Right lung (tissue), 5 donors: ENCODE results near the gene LRFN3. TPM values are rescaled to one million over a fixed set of nuclear protein-coding genes. Genes with fewer than 3 reads are reported as not detected.

Experiments
- polyA plus RNA-seq, 5 donors: library from polyadenylated mRNA; unstranded; fragments of 120-200 nt; gene quantifications; one replicate each; pipeline versions ENCODE4 v1.2.1 to v1.2.3, GENCODE V29; 2013; ENCODE audit warnings: inconsistent platforms in 1 of 5, low replicate concordance in 1 of 5; ENCODE audit not compliant: insufficient read length in 5 of 5, insufficient read depth in 1 of 5

LRFN3 gene
- polyA plus RNA-seq, 5 donors = 6.5 to 18.2 (median 7.7) TPM

Other genes starting within 250 kb of the LRFN3 start
- gene ZBTB32, start 231.8 kb upstream of the LRFN3 start, polyA plus RNA-seq = under 1 TPM; 0.29 to 0.85 (median 0.57) TPM
- 10 to 100 TPM; 21.3 to 40.3 (median 28.0) TPM for gene KMT2B, start 218.4 kb upstream of the LRFN3 start, polyA plus RNA-seq
- gene IGFLR1, start 193.9 kb upstream of the LRFN3 start, polyA plus RNA-seq = 1 to 10 TPM; 3.1 to 7.1 (median 4.1) TPM
- 10 to 100 TPM; 15.1 to 21.7 (median 16.6) TPM for gene U2AF1L4, start 191.0 kb upstream of the LRFN3 start, polyA plus RNA-seq
- 10 to 100 TPM; 45.5 to 72.8 (median 52.3) TPM for gene PSENEN, start 190.7 kb upstream of the LRFN3 start, polyA plus RNA-seq
- 10 to 100 TPM in 2 of 5 donors, 1 to 10 TPM in 3; 8.2 to 14.4 (median 9.6) TPM for gene LIN37, start 187.8 kb upstream of the LRFN3 start, polyA plus RNA-seq
- gene HSPB6, start 179.3 kb upstream of the LRFN3 start, polyA plus RNA-seq = 100 to 1,000 TPM in 1 of 5 donors, 10 to 100 TPM in 4; 47.3 to 158 (median 71.5) TPM
- 10 to 100 TPM; 15.9 to 21.4 (median 20.2) TPM for gene PROSER3, start 178.2 kb upstream of the LRFN3 start, polyA plus RNA-seq
- gene ARHGAP33, start 160.8 kb upstream of the LRFN3 start, polyA plus RNA-seq = 10 to 100 TPM; 21.8 to 40.7 (median 27.3) TPM
- gene PRODH2, start 123.5 kb upstream of the LRFN3 start, polyA plus RNA-seq = 1 to 10 TPM in 1 of 5 donors, under 1 TPM in 1, not detected in 3; 0.21 to 1.0 TPM
- gene NPHS1, start 83.9 kb upstream of the LRFN3 start, polyA plus RNA-seq = 1 to 10 TPM in 1 of 5 donors, under 1 TPM in 4; 0.29 to 1.5 (median 0.50) TPM
- gene KIRREL2, start 79.5 kb upstream of the LRFN3 start, polyA plus RNA-seq = 1 to 10 TPM; 1.1 to 4.3 (median 1.8) TPM
- gene APLP1, start 67.8 kb upstream of the LRFN3 start, polyA plus RNA-seq = 10 to 100 TPM in 1 of 5 donors, 1 to 10 TPM in 4; 8.2 to 13.8 (median 9.0) TPM
- 1 to 10 TPM; 3.7 to 7.0 (median 5.7) TPM for gene NFKBID, start 35.8 kb upstream of the LRFN3 start, polyA plus RNA-seq
- 1 to 10 TPM; 5.0 to 7.9 (median 6.0) TPM for gene HCST, start 33.8 kb upstream of the LRFN3 start, polyA plus RNA-seq
- gene TYROBP, start 28.1 kb upstream of the LRFN3 start, polyA plus RNA-seq = 10 to 100 TPM; 12.1 to 20.4 (median 14.7) TPM
- gene SDHAF1, start 58.8 kb downstream of the LRFN3 start, polyA plus RNA-seq = 10 to 100 TPM in 4 of 5 donors, 1 to 10 TPM in 1; 9.1 to 15.0 (median 11.7) TPM
- 10 to 100 TPM in 2 of 5 donors, 1 to 10 TPM in 3; 6.4 to 10.9 (median 9.9) TPM for gene SYNE4, start 72.4 kb downstream of the LRFN3 start, polyA plus RNA-seq
- gene ALKBH6, start 77.8 kb downstream of the LRFN3 start, polyA plus RNA-seq = 10 to 100 TPM; 17.2 to 19.0 (median 18.4) TPM
- 10 to 100 TPM; 23.6 to 31.9 (median 25.6) TPM for gene CLIP3, start 96.5 kb downstream of the LRFN3 start, polyA plus RNA-seq
- 1 to 10 TPM; 4.2 to 9.0 (median 6.6) TPM for gene THAP8, start 117.9 kb downstream of the LRFN3 start, polyA plus RNA-seq
- 1 to 10 TPM; 4.3 to 6.0 (median 4.9) TPM for gene WDR62, start 118.5 kb downstream of the LRFN3 start, polyA plus RNA-seq
- gene OVOL3, start 174.8 kb downstream of the LRFN3 start, polyA plus RNA-seq = under 1 TPM in 3 of 5 donors, not detected in 2; 0.15 to 0.27 (median 0.16) TPM
- 10 to 100 TPM; 34.3 to 64.7 (median 36.4) TPM for gene POLR2I, start 178.5 kb downstream of the LRFN3 start, polyA plus RNA-seq
- gene TBCB, start 179.1 kb downstream of the LRFN3 start, polyA plus RNA-seq = 100 to 1,000 TPM in 4 of 5 donors, 10 to 100 TPM in 1; 96.1 to 147 (median 107) TPM
- gene CAPNS1, start 203.7 kb downstream of the LRFN3 start, polyA plus RNA-seq = 100 to 1,000 TPM; 470 to 696 (median 513) TPM
- gene COX7A1, start 216.1 kb downstream of the LRFN3 start, polyA plus RNA-seq = 10 to 100 TPM; 25.5 to 78.0 (median 37.3) TPM